Parietal lobe (tissue), 1 donor: ENCODE results near the gene DCAF8L2. TPM values are rescaled to one million over a fixed set of nuclear protein-coding genes. Genes with fewer than 3 reads are reported as not detected.

Source experiments
- total RNA-seq: library from RNA; depleted of rRNA; stranded (reverse); fragments of >200 nt; gene quantifications from one replicate; pipeline ENCODE4 v1.2.3, GENCODE V29; 2014

Gene DCAF8L2
- not detected for total RNA-seq

DNA sequence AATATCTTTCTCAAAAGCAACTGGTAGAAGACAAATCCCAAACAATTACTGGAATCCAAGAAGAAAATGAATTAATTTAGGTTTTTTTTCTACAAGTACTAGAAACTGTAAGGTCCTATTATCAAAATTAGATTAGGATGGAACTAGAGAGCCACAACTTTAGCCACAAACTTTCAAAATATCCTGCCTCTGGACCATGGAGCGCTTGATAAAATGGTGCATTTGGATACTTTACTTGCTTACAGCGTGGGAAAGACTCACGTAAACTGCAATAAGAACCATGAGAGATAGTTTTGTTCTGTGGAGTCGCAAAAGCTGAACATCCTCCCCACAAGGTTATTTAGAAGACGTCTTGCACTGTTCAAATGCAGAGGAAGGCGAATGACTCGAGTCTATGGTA lies at the start of gene DCAF8L2:
DCAF8L2 (plus strand) TSS at position 301 of the 400 bp plus-strand sequence. CDS start 156,552 bp downstream, outside the sequence.

Other genes with a start within 250 kb of the DCAF8L2 start
- not detected for gene PPP4R3C, start 127.0 kb upstream of the DCAF8L2 start, total RNA-seq
- gene MAGEB10, start 217.6 kb downstream of the DCAF8L2 start, total RNA-seq, result not detected